Cardiac fibroblast (primary cell): ENCODE measurements around the gene MMP15.

ENCODE experiments used
- DNase-seq, 2 donors: peaks; one replicate each; pipeline versions ENCODE4 v3.0.0 to v3.0.0-alpha.2; 2010; ENCODE audit warnings: low read depth in 2 of 2
- H3K4me3 ChIP-seq, 2 donors: replicated peaks in 1 of 2; 1 replicate in 1 of 2; 2 replicates in 1 of 2; pipeline ENCODE4 v1.5.1; 2011; ENCODE audit warnings: low read depth in 2 of 2, low read length in 2 of 2, mild to moderate bottlenecking in 2 of 2, moderate library complexity in 1 of 2
- CTCF ChIP-seq: IDR thresholded peaks from one replicate; pipeline ENCODE4 v1.5.1; 2011; ENCODE audit warnings: low read depth, mild to moderate bottlenecking, low read length, inconsistent platforms

The MMP15 gene

DNA sequence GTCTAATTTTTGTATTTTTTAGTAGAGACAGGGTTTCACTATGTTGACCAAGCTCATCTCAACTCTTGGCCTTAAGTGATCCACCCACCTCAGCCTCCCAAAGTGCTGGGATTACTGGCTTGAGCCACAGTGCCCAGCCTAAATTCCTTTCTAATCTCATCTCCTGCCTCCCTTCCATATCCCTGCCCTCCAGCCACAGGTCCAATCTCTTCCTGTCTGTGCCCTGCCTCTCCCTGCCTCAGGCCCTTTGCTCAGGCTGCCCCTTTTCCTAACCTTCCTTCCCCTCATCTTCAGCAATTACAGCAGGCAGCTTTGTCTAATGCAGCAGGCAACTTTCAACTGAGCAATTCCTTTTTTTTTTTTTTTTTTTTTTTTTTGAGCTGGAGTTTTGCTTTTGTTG is 56.8 kb downstream of the MMP15 start:
- TF ChIP-seq CTCF = no peak
- DNase-seq = no peak
- H3K4me3 ChIP-seq = no peak overlapping the region

DNA sequence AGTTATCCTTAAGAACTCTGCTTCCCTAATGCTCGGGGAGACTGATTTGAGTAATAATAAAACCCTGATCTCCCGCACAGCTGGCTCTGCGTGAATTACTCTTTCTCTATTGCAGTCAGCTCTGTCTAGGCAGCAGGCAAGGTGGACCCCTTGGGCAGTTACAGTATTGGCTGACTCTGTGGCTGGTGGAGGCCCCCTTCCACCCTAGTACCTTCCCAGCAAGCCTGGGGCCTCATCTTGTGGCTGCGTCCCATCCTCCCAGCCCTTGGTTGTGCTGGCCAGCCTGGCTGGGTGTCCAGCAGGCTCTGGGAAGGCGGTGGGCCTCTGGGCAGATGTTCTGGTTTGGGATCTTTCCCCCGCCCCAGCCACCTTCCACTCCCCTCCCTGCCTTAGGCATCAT is 59.1 kb downstream of the MMP15 start:
- DNase-seq = no peak
- no peak overlapping the region for H3K4me3 ChIP-seq
- no peak for TF ChIP-seq CTCF

GRCh38 chr16:58085171-58085570 is 59.6 kb downstream of the MMP15 start:
- H3K4me3 ChIP-seq = no peak overlapping the region
- DNase-seq = no peak
- no peak for TF ChIP-seq CTCF

- no peak for DNase-seq
- no peak overlapping the region for H3K4me3 ChIP-seq
- TF ChIP-seq CTCF = no peak
These were observed 60.2 kb downstream of the MMP15 start for GRCh38 chr16:58085584-58086251.

DNA sequence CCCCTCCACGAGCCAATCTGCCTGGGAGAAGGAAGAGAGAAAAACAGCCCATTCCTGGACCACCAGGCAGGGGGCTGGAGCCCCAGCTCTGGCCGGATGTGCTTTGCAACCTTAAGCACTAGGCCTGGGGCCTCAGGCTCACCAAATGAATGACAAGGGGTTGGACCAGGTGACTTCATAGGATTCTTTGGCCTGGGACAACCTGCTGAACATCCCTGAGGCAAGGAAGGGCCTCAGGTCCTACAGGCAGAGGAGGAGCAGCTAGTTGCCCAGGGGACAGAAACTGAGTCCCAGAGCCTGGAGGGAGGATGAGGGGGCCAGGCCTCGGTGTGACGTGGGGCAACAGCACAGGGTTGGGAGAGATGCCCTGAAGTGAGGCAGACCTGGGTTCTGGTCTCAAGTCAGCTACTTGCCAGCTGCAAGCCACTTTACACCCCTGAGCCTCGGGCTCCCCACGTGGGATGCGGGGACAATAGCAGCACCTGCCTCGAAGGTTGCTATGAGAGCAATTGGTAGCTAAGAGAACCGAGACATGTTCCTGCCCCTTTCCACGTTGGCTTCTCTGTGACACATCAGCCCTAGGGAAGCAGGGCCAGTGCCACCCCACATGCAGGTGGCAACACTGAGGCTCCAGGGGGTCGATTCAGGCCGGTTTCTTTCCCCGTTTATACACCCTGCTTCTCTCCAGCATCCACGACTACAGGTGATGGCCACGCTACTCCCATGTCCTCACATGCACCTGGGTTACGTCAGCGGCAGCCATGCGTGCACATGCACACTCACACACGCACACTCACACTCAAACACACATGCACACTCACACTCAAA is 61.0 kb downstream of the MMP15 start:
- DNase-seq = no peak
- no peak overlapping the region for H3K4me3 ChIP-seq
- no peak for TF ChIP-seq CTCF

GRCh38 chr16:58087209-58087913 is 61.8 kb downstream of the MMP15 start:
- DNase-seq = no peak
- no peak for TF ChIP-seq CTCF
- no peak overlapping the region for H3K4me3 ChIP-seq
